Measurements from ENCODE around the gene DGKD.

DGKD gene

GRCh38 chr2:233381638-233381995 lies 27.3 kb downstream of the DGKD start:
- Histone ChIP-seq H3K4me1 (ENCODE audit: low read length) (peaks cover 30% of the 10 kb centered on the region), H3F3A (ENCODE audit: insufficient read depth, low read length) (peaks cover 15% of the 10 kb centered on the region; the same call in 1 of the 2 replicates), H3K27ac (ENCODE audit: low read length) (no peak overlapping the region), H3K4me2 (ENCODE audit: low read depth, low read length) (no peak overlapping the region), H2AFZ (ENCODE audit: low read length) (no peak overlapping the region), H3K9me2 (replicated peaks; ENCODE audit: insufficient read depth, low read length) (no peaks in the 10 kb centered on the region), H3K36me3 (replicated peaks; ENCODE audit: insufficient read depth, low read length) (no peaks in the 10 kb centered on the region), H3K9ac (ENCODE audit: low read length) (no peak overlapping the region), H4K20me1 (ENCODE audit: insufficient read depth, low read length) (no peaks in the 10 kb centered on the region), H3K79me2 (ENCODE audit: low read length) (peaks cover 79% of the 10 kb centered on the region), H3K27me3 (replicated peaks; ENCODE audit: insufficient read depth, low read length) (no peaks in the 10 kb centered on the region), H3K4me3 (ENCODE audit: low read length) (no peak overlapping the region), H3K9me3 (replicated peaks; ENCODE audit: insufficient read depth, low read length) (no peaks in the 10 kb centered on the region)
- TF ChIP-seq EZH2 (optimal IDR thresholded peaks at IDR 0.05; ENCODE audit: low read depth, low read length), result no peak
- no peak for TF ChIP-seq EZH2phosphoT487 (IDR thresholded peaks at IDR 0.05; ENCODE audit: low read length)
- no peak for TF ChIP-seq CTCF (IDR thresholded peaks at IDR 0.05; ENCODE audit: low read length)
- DNase-seq, result no peak

DNA sequence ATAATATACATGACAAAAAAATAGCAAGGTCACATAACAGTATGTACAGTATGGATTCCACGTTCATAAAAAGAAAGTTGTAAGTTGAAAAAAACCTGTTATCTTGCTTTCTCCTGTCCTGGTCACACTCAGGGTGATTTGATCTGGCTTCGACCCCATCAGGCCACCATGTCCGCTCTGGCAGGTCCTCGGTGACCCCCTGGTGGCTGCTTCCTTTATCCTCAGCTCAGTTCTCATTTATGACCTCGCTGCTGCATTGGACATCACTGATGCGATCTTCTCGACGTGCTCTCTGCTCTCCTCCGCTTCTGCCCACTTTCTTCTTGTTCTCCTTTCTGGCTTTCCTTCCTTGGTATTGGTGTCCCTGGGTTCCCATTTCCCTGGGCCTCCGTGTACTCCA lies 29.7 kb downstream of the DGKD start:
- Histone ChIP-seq H3K4me2 (ENCODE audit: low read depth, low read length) (no peak overlapping the region), H3K4me1 (ENCODE audit: low read length) (peaks cover 31% of the 10 kb centered on the region), H3K36me3 (replicated peaks; ENCODE audit: insufficient read depth, low read length) (no peaks in the 10 kb centered on the region), H4K20me1 (ENCODE audit: insufficient read depth, low read length) (no peaks in the 10 kb centered on the region), H3K9me2 (replicated peaks; ENCODE audit: insufficient read depth, low read length) (no peaks in the 10 kb centered on the region), H3K9me3 (replicated peaks; ENCODE audit: insufficient read depth, low read length) (no peaks in the 10 kb centered on the region), H3K27me3 (replicated peaks; ENCODE audit: insufficient read depth, low read length) (no peaks in the 10 kb centered on the region), H3K4me3 (ENCODE audit: low read length) (no peak overlapping the region), H3K79me2 (ENCODE audit: low read length) (peaks cover 83% of the 10 kb centered on the region), H3K9ac (ENCODE audit: low read length) (no peak overlapping the region), H3K27ac (ENCODE audit: low read length) (peak overlapping the region; percentile 88; the same call in 1 of the 2 replicates), H3F3A (ENCODE audit: insufficient read depth, low read length) (peaks cover 15% of the 10 kb centered on the region; the same call in 1 of the 2 replicates), H2AFZ (ENCODE audit: low read length) (no peak overlapping the region)
- TF ChIP-seq EZH2 (optimal IDR thresholded peaks at IDR 0.05; ENCODE audit: low read depth, low read length) (no peak), CTCF (IDR thresholded peaks at IDR 0.05; ENCODE audit: low read length) (no peak), EZH2phosphoT487 (IDR thresholded peaks at IDR 0.05; ENCODE audit: low read length) (no peak)
- no peak for DNase-seq

- Histone ChIP-seq H3K27ac (ENCODE audit: low read length) (peak overlapping the region; percentile 88), H3K4me2 (ENCODE audit: low read depth, low read length) (peak overlapping the region; percentile 57), H4K20me1 (ENCODE audit: insufficient read depth, low read length) (no peaks in the 10 kb centered on the region), H3K27me3 (replicated peaks; ENCODE audit: insufficient read depth, low read length) (no peaks in the 10 kb centered on the region), H3K9me3 (replicated peaks; ENCODE audit: insufficient read depth, low read length) (no peaks in the 10 kb centered on the region), H2AFZ (ENCODE audit: low read length) (no peak overlapping the region), H3K36me3 (replicated peaks; ENCODE audit: insufficient read depth, low read length) (no peaks in the 10 kb centered on the region), H3K9me2 (replicated peaks; ENCODE audit: insufficient read depth, low read length) (no peaks in the 10 kb centered on the region), H3K4me3 (ENCODE audit: low read length) (peak overlapping the region; percentile 16; the same call in 1 of the 2 replicates), H3K4me1 (ENCODE audit: low read length) (peaks cover 31% of the 10 kb centered on the region), H3F3A (ENCODE audit: insufficient read depth, low read length) (peaks cover 15% of the 10 kb centered on the region; the same call in 1 of the 2 replicates), H3K79me2 (ENCODE audit: low read length) (peaks cover 76% of the 10 kb centered on the region), H3K9ac (ENCODE audit: low read length) (peak overlapping the region; percentile 33; the same call in 1 of the 2 replicates)
- TF ChIP-seq EZH2 (optimal IDR thresholded peaks at IDR 0.05; ENCODE audit: low read depth, low read length), result no peak
- TF ChIP-seq CTCF (IDR thresholded peaks at IDR 0.05; ENCODE audit: low read length), result no peak
- no peak for TF ChIP-seq EZH2phosphoT487 (IDR thresholded peaks at IDR 0.05; ENCODE audit: low read length)
- no peak for DNase-seq
Observed at GRCh38 chr2:233384811-233385488, 30.7 kb downstream of the DGKD start.

Measured in MM.1S (cell line).